ENCODE results near the gene CAP2. TPM values are rescaled to one million over a fixed set of nuclear protein-coding genes. Genes with fewer than 3 reads are reported as not detected.

Gene CAP2
- total RNA-seq, 1 experiment from 2014 or later: 37.0 TPM

DNA sequence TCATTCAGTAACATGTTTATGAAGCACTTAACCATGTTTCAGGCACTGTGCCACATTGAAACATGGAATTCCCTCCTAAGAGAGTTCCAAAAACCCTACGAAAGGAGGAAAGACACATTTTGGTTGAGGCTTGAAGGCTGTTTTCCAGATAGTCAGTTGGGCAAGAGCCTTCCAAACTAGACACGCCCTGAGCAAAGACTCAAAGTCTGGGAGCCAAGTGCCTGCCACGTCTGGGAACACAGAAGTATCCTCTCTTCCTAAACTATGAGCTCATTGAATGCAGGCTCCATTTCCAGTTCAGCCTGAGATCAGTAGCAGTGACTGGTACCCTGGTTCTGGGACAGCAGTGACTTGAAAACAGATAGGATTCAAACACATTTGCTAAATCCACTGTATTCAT is 132.2 kb downstream of the CAP2 start:
- in situ Hi-C loops (cut with HindIII; ENCODE audit: low pct_unique_long_range_greater_than_20kb, low sequenced_read_pairs): no loop called here
- intact Hi-C loops (cut with micrococcal nuclease; ENCODE audit: unreplicated experiment): no loop called here
- BruUV-seq (replicated peaks): no TSS peak

DNA sequence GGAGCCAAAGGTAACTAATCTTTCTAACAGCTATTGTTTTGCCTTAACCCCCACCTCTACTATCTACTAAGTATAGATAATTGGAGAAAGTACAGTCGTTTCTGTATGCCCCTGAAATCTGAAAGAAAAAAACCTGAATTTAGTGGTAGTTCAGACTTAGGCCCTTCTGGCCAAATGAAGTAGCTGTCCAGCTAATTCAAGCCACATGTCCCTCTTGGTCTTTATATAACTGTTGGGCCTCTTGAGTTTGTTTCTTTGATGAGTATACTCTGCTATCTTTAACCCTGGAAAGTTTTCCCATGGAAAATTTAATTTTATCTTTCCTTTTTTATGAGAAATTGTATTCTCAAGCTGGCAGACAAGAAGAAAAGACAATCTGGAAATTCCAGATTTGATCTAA is 133.7 kb downstream of the CAP2 start:
- in situ Hi-C loops (cut with HindIII; ENCODE audit: low pct_unique_long_range_greater_than_20kb, low sequenced_read_pairs): no loop called here
- H3K9me3 ChIP-seq (ENCODE audit: control insufficient read depth, insufficient read depth, low read depth, low read length): no peaks in the 10 kb centered on the region
- DNase-seq (ENCODE audit: low read depth, low spot score): no peak
- no peak for ATAC-seq
- no peaks in the 10 kb centered on the region for H3K4me1 ChIP-seq (ENCODE audit: control insufficient read depth, insufficient read depth, low read length)
- H3K4me3 ChIP-seq (ENCODE audit: low read depth in 2 of 2, low read length in 2 of 2): no peak overlapping the region
- POLR2A ChIA-PET: no interaction called here
- BruUV-seq (replicated peaks): no TSS peak
- intact Hi-C loops (cut with micrococcal nuclease; ENCODE audit: unreplicated experiment): no loop called here
- no peak overlapping the region for H3K27ac ChIP-seq (ENCODE audit: low read length)
- H3K36me3 ChIP-seq (ENCODE audit: control insufficient read depth, insufficient read depth, low read length): no peaks in the 10 kb centered on the region
- no peaks in the 10 kb centered on the region for H3K27me3 ChIP-seq (ENCODE audit: control insufficient read depth, insufficient read depth, low read length)
- TF ChIP-seq, protein P1, sequence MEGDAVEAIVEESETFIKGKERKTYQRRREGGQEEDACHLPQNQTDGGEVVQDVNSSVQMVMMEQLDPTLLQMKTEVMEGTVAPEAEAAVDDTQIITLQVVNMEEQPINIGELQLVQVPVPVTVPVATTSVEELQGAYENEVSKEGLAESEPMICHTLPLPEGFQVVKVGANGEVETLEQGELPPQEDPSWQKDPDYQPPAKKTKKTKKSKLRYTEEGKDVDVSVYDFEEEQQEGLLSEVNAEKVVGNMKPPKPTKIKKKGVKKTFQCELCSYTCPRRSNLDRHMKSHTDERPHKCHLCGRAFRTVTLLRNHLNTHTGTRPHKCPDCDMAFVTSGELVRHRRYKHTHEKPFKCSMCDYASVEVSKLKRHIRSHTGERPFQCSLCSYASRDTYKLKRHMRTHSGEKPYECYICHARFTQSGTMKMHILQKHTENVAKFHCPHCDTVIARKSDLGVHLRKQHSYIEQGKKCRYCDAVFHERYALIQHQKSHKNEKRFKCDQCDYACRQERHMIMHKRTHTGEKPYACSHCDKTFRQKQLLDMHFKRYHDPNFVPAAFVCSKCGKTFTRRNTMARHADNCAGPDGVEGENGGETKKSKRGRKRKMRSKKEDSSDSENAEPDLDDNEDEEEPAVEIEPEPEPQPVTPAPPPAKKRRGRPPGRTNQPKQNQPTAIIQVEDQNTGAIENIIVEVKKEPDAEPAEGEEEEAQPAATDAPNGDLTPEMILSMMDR (IDR thresholded peaks at IDR 0.05): no peak
- TF ChIP-seq REST (IDR thresholded peaks at IDR 0.05; ENCODE audit: insufficient read depth in 1 of 2, low read depth in 2 of 2, low read length in 1 of 2) (no peak), POLR2AphosphoS5 (IDR thresholded peaks at IDR 0.05; ENCODE audit: low read depth, low read length) (no peak), SIN3A (IDR thresholded peaks at IDR 0.05; ENCODE audit: borderline replicate concordance, insufficient read depth, low read depth, low read length) (no peak), TCF7L2 (IDR thresholded peaks at IDR 0.05; ENCODE audit: low read depth, low read length) (no peak)
- CTCF ChIA-PET: interaction anchor here (0.6 to 0.7 kb wide), 2 partner anchors 61 to 1018 kb away, joined by 8 to 11 read pairs; no protein-coding TSS in a partner anchor

More for the DNA sequence above, 132.2 kb downstream of the CAP2 start:
- Histone ChIP-seq H3K27ac (ENCODE audit: low read length) (no peak overlapping the region), H3K36me3 (ENCODE audit: control insufficient read depth, insufficient read depth, low read length) (no peaks in the 10 kb centered on the region), H3K4me1 (ENCODE audit: control insufficient read depth, insufficient read depth, low read length) (no peaks in the 10 kb centered on the region), H3K9me3 (ENCODE audit: control insufficient read depth, insufficient read depth, low read depth, low read length) (no peaks in the 10 kb centered on the region), H3K4me3 (ENCODE audit: low read depth in 2 of 2, low read length in 2 of 2) (no peak overlapping the region), H3K27me3 (ENCODE audit: control insufficient read depth, insufficient read depth, low read length) (no peaks in the 10 kb centered on the region)
- DNase-seq (ENCODE audit: low read depth, low spot score) (no peak), ATAC-seq (no peak)
- POLR2A ChIA-PET: interaction anchor here (0.6 kb wide), 1 partner anchor 17 kb away, joined by 3 read pairs; no protein-coding TSS in a partner anchor
- TF ChIP-seq SIN3A (IDR thresholded peaks at IDR 0.05; ENCODE audit: borderline replicate concordance, insufficient read depth, low read depth, low read length) (no peak), REST (IDR thresholded peaks at IDR 0.05; ENCODE audit: insufficient read depth in 1 of 2, low read depth in 2 of 2, low read length in 1 of 2) (no peak), TCF7L2 (IDR thresholded peaks at IDR 0.05; ENCODE audit: low read depth, low read length) (no peak), POLR2AphosphoS5 (IDR thresholded peaks at IDR 0.05; ENCODE audit: low read depth, low read length) (no peak)
- TF ChIP-seq, protein P1 (IDR thresholded peaks at IDR 0.05): no peak
- CTCF ChIA-PET: no interaction called here
